ENCODE data around the gene TTC23.
"Not testable (repeated sequence)": the region's sequence is repeated elsewhere in the genome, so short reads cannot be mapped to it uniquely, and the experiment has no call there.

The TTC23 gene

DNA sequence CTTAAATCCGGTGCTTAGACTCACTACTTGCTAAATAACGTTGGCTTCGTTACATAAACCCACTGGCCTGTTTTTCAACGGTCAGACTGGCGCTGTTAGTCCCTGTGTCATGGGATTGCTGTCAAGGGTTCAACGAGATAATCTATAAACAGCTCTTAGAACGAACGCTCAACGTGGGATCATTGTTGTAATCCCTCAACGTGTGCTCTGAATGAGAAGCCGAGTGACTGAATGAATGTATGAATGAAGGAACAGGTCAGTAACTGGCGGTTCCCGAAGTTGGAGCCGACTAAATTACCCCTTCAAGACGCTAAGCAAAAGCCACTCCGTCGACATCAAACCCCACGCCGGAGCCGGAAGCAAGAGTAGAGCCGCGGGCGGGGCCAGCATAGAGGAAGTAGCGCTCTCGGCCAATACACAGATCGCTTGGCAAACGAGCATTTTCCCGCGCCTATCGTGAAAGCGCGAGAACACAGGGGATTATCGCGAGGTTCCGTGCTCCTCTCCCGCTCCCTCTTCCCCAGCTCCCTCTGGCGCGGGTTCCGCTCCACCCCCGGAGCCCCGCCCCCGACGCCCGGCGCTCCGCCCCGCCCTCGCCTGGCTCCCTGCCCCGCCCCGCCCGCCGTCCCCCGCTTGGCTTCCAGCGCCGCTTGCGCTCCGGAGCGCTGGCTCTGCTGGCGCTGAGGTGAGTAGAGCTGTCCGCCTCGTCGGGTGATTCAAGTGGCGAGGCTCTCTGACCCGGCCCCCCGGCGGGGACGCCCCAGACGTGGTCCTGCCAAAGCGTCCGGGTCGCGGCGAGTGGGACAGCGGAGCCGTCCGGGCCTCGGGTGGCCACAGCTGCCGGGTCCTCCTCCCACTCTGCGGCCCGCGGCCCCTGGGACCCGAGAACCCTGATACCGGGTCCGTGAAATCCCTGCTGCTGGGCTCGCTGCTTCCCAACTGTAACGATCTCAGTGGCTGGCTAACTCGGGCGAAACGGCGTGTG lies 1.8 kb upstream of the TTC23 start, which contains the start of gene LRRC28:
Gene LRRC28, plus strand, starts transcription at position 625 of the 985 bp plus-strand sequence. CDS start 4,477 bp downstream, outside the sequence.
- Histone ChIP-seq H3K4me3 (peak within 1 kb of the TSS; percentile 61 to 87 (median 78)), H3K27ac (peak within 1 kb of the TSS; percentile 73 to 94 (median 90))

DNA sequence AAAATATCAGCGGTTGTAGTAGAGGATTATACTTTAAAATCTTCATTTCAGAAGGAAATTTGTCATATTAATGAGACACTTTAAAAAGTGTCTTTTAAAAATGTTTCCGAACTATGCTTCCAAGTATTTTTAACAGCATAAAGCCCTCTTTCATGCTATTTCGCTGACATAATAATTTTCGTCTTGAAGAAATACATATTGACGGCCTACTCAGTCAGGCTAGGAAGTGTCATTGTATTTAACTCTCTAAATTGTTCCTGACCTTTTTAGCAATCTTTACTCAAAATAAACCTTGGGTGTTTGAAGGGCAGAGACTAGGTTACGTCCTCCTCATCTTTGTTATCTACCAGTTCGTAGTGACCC lies 1.1 kb upstream of the TTC23 start:
- Histone ChIP-seq H3K27ac (peak overlapping the region; percentile 58 to 94 (median 87)), H3K4me3 (peak overlapping the region; percentile 61 to 87 (median 78))

DNA sequence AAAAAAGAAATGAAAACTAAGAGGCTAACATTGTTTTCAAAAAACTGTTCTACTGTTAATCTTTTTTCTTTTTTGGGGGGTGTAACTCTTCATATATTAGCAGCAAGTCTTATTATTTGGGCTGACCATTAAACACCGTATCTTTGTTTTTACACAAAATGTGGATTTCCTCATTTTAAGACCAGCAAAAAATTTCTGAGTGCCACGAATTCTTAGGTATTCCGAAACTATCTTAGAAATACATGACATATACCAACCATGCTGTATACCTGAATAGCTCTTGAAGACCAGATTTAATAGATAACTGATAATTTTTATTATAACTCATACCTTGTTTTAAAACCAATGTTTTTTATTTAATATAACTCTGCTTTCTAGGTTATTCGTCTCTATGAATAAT lies 620 bp upstream of the TTC23 start:
- peak overlapping the region in 17 of 21 experiments; percentile 39 to 94 (median 87) for H3K27ac ChIP-seq
- H3K4me3 ChIP-seq: peak overlapping the region; percentile 41 to 87 (median 78)

DNA sequence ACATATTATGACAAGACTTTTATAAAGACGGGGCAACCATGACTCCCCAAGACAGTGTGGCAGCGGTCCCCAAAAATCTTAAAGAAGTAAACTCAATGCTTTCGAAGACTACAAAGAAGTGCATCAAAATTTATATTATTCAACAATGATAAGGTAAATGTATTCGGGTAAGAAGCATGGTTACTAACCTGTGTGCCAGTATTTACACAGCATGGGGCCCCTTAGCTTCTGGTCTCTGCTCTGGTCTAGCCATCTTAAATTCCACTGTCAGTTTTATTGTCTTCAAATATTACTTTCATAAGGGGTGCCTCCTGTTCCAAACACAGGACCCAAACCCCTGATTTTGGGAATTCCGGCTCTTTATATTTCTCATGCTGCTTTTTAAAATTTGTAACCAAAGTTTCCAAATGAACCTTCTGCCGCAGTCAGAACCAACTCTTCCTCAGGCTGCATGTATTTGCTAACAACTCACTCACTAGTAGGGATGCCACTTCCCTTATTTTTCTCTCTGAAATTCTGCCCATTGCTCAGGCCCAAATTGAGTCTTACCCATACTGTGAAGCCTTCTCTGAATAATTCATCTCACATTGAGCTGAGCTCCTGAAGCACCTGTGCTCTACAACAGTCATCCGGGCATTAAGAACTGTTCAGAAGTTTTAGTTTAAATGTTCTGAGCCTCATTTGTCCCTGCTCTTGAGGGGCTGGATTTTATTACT lies 1.2 kb downstream of the TTC23 start:
- peak overlapping the region in 4 of 7 experiments; percentile 77 to 82 (median 78) for H3K4me3 ChIP-seq

DNA sequence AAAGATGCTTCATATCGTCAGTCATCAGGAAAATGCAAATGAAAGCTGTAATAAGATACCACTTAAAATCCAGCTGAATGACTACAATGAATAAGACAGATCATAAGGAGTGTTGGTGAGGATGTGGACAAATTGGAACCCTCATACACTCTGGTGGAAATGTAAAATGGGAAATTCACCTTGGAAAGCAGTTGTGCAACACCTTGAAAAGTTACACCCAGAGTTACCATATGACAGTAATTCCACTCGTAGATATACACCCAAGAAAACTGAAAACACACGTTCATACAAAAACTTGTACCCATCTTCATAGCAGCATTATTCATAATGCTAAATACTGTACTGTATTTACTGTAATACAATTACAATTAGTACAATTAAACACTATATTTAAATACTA lies 2.3 kb downstream of the TTC23 start:
- Histone ChIP-seq H3K4me3 (no peak overlapping the region), H3K27ac (no peak overlapping the region)

More for the DNA sequence above, 1.2 kb downstream of the TTC23 start:
- H3K27ac ChIP-seq: peak overlapping the region in 4 of 21 experiments; percentile 3 to 93 (median 72)

DNA sequence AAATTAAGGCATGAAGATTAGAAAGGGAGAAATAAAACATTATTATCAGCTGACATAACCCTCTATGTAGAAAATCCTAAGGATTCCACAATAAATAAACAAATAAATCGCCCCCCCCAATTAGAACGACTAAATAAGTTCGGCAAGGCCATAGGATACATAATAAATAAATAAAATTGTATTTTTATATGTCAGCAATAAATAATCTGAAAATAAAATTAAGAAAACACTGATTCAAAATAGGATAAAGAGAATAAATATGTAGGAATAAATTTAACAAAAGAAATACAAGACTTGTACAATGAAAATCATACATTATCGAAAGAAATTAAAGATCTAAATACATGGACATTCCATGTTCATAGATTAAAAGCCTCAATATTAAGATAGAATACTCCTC lies 5.1 kb downstream of the TTC23 start:
- H3K4me3 ChIP-seq: no peak overlapping the region
- H3K27ac ChIP-seq: no peak overlapping the region

DNA sequence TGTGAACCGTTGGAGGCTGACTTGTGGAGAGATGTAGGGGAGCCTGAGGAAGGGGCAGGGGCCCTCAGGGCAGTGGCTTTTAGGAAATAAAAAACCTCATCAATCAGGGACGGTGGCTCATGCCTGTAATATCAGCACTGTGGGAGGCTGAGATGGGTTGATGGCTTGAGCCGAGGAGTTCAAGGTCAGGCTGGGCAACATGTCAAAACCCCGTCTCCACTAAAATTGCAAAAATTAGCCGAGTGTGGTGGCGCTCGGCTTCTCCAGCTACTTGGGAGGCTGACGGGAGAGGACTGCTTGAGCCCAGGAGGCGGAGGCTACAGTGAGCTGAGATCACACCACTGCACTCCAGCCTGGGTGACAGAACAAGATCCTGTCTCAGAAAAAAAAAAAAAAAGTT lies 7.6 kb downstream of the TTC23 start:
- H3K27ac ChIP-seq: no peak overlapping the region
- no peak overlapping the region for H3K4me3 ChIP-seq

DNA sequence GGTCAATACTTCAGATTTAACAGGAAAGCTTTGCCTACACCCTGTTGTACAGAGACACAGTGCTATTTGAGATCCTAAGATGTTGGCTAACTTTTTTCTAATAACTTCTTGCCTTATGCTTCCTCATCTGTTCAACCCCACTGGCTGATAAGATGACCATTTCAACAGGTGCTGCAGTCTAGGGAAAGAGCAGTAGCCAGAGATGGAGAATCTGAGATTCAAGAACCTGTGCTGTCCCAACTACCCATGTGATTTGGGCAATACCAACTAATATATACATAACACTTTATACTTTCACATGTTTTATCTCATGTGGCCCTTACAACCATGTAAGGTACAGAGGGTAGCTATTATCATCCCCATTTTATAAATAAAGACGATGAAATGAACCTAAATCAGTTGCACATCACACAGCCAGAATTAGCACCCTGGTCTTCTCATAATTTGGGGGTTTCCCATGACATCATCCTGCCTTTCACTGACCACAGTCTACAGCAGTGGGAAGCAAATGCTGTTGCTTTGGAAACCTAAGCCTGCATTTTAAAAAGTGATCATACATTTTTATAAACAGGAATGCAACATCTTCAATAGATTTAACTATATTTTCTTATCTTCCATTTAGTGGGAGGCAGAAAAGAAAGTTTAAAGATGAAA lies 9.7 kb downstream of the TTC23 start:
- Histone ChIP-seq H3K27ac (no peak overlapping the region), H3K4me3 (no peak overlapping the region)

DNA sequence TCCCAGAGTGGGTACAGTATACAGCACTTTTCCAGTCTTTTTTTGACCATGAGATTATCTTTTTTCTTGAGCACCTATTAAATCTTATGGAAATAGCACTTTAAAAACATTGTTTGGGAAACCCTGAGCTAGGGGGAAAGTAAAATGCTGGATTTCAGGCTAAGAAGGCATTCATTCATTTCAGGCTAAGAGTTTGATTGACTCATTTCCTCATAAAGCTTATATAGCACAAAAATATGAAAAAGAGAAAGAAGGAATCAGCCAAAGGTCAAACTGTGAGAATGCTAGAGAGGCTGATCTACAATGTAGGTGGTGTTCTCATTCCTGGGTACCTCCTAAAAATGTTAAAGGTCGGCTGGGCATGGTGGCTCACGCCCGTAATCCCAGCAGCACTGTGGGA lies 10.5 kb downstream of the TTC23 start:
- Histone ChIP-seq H3K27ac (no peak overlapping the region), H3K4me3 (no peak overlapping the region)

DNA sequence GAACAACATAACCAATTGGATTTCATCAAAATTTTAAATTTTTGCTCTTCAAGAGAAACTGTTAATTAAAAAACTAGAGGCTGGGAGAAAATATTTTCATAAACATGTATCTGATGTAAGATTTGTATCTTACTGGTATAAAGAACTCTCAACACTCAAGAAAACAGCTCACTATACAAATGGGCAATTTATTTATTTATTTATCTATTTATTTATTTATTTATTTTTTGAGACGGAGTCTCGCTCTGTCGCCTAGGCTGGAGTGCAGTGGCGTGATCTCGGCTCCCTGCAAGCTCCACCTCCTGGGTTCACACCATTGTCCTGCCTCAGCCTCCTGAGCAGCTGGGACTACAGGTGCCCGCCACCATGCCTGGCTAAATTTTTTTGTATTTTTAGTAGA lies 15.2 kb downstream of the TTC23 start:
- not testable (repeated sequence) for H3K27ac ChIP-seq, H3K4me3 ChIP-seq

DNA sequence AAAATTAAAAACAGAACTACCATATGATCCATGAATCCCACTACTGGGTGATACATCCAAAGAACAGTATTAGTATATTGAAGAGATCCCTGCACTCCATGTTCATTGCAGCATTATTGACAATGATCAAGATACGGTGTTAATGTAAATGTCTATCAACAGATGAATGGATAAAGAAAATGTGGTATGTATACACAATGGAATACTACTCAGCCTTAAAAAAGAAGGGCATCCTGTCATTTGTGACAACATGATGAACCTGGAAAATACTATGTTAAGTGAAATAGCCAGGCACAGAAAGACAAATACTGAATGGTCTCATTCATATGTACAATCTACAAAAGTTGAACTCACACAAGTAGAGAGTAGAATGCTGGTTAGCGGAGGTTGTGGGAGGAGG lies 16.6 kb downstream of the TTC23 start:
- Histone ChIP-seq H3K4me3 (no peak overlapping the region), H3K27ac (no peak overlapping the region)

DNA sequence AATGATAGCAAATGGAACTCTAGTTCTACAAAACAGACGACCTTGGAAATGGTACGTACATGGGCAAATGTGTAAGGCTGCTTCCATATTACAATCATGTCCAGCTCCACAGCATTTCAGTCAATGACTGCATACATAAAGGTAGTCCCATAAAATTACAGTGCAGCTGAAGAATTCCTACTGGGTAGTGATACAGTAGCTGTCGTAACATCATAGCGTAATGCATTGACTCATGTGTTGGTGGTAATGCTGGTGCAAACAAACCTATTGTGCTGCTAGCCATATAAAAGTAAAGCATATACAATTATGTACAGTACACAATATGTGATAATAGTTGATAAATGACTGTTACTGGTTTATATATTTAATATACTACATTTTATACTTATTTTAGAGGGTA lies 18.5 kb downstream of the TTC23 start:
- no peak overlapping the region for H3K4me3 ChIP-seq
- no peak overlapping the region for H3K27ac ChIP-seq

DNA sequence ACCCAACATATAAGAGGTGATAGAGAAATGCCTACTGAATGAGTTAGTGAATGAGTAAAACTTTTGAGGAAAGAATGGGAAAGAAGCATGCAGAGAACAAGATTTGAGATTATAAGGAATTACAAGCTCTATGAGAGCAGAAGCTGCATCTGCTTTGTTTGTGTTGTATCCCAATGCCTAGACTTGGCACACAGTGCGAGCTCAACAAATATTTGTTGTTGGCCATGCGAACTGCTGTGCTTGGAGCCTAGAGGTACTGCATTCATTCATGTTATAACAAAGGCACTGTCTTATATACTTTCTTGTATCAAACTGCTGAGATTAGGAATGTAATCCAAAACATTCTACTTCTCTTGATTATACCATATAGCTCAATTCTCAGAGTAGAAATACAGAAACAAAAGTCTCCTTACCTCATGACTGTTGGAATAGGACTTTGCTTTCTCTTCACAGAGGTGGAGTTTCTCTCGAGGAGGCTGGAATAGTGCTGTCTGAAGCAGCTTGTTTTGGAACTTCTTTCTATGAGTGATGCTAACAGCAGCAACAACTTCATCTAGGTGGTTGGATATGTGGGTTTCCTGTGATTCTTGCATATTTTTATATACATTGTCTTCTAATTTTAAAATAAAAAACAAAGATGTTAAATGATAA lies 21.1 kb downstream of the TTC23 start:
- Histone ChIP-seq H3K27ac (no peak overlapping the region), H3K4me3 (no peak overlapping the region)

DNA sequence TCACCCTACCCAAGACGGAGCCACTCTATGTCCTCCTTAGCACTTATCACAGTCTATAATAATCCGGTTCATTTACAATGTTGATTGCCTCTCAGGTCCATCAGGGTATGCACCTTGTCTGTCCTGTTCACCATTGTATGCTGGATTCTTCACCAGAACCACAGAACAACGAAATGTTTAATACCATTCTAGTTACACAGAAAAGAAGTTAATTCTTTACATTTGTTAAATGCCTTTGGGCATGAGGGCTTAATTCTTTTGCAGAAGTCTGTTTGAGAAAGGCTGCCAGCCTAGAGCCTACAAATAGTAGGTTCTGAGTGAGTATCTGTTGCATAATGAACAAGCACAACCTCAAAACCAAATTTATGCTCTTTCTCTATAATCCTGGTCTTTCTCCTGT lies 22.6 kb downstream of the TTC23 start:
- no peak overlapping the region for H3K4me3 ChIP-seq
- H3K27ac ChIP-seq: no peak overlapping the region

DNA sequence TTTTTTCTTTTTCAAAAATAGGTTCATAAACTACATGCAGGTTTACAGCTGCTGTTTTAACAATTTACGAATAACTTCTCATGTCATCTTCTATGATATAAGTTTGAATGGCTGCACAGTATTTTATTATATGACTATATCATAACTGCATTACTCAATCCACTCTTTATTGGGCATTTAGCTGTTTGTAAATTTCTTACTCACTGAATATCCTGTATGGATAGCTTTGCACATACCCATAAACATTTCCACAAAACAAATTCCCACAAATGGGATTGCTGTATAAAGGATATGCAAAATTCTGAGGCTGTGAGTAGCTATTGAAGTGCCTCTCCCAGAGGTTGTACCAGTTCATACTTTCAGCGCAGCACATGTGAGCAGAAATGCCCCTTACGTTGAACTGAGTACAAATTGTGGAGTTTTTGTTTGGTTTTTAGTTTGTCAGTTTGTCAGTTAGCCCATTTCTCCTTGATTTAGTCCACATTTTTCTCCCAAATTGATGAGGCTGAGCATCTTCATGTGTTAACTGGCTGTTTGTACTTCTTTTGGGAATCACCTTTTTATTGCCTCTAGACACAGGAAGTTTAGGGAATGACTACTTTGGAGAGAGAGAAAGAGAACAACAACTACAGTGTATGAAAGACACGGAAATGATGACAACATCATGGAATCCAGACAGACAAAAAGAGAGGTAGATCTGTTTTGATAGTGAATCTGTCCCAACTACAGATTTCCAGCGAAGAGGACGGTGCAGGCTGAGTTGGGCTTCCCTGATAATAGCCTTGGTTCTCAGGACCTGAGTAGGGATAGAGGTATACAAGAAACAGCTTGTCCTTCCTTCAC lies 24.8 kb downstream of the TTC23 start:
- Histone ChIP-seq H3K4me3 (no peak overlapping the region), H3K27ac (no peak overlapping the region)

DNA sequence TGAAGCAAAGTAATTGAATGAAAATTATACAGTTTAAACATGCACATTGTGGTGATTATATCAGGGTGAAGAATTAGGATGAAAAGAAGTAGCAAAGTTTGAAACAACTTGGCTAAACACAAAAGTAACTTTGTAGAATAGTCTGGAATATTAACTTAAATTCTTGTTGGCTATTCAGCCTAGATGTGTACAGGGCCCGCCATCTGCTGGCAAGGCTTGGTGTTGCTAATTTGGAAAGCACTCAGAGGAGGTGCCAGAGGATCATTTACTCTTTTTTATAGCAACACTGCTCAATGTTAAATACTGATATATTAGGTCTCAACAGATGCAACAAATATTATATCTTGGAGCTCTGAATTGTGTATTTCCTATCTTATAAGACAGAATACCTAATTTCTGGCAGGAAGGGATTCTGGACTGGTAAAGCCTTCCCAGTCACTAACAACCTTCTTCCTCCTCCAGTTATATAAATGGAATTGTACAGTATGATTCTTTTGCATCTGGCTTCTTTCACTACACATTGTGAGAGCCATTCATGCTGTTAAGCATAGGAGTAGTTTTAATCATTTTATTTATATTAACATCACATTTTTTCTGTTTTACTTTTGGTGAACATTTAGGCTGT lies 36.1 kb downstream of the TTC23 start:
- Histone ChIP-seq H3K27ac (no peak overlapping the region), H3K4me3 (no peak overlapping the region)

DNA sequence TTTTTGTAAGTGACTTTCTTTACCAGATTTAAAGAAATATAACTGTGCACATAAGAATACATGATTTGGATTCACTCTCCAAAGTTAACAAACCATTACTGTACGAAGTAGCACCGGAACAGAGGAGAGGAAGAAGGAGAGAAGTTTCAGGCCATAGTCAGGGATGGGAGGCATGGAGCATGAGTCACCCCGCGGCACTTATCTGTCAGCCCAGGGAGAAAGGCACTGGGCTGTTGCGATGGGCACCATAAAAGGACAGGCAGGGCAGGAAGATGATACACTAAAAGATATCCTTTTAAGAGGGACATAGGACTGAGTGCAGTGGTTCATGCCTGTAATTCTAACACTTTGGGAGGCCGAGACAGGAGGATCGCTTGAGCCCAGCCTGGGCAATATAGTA lies 37.0 kb downstream of the TTC23 start:
- H3K4me3 ChIP-seq: no peak overlapping the region
- H3K27ac ChIP-seq: no peak overlapping the region

DNA sequence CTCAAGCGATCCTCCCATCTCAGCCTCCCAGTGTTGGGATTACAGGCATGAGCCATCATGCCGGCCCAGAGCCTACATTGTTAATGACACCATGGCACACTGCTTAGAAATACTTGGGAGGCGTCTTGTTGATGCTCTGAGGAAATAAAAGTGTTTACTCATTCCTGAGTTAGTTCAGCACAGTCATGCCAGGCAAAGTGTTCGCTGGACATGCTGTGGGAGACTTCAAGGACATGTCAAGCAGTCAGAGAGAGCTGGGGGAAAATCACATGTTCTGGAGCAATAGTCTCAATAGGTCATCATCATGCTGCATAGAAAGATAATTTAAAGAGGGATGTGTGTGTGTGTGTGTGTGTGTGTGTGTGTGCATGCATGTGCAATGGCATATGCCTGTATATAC lies 37.5 kb downstream of the TTC23 start:
- Histone ChIP-seq H3K27ac (no peak overlapping the region), H3K4me3 (no peak overlapping the region)
